SIG-M5 treated with dmso at 0.1 percent for 504 hours (cell line): ENCODE data around the gene POLR2J2.
"Not testable (repeated sequence)": the region's sequence is repeated elsewhere in the genome, so short reads cannot be mapped to it uniquely, and the experiment has no call there.

Experiments used
- DNase-seq: peaks from one replicate; lab custom pipeline; 2025; ENCODE audit not compliant: unreplicated experiment; lab: John Stamatoyannopoulos, UW

The POLR2J2 gene

DNA sequence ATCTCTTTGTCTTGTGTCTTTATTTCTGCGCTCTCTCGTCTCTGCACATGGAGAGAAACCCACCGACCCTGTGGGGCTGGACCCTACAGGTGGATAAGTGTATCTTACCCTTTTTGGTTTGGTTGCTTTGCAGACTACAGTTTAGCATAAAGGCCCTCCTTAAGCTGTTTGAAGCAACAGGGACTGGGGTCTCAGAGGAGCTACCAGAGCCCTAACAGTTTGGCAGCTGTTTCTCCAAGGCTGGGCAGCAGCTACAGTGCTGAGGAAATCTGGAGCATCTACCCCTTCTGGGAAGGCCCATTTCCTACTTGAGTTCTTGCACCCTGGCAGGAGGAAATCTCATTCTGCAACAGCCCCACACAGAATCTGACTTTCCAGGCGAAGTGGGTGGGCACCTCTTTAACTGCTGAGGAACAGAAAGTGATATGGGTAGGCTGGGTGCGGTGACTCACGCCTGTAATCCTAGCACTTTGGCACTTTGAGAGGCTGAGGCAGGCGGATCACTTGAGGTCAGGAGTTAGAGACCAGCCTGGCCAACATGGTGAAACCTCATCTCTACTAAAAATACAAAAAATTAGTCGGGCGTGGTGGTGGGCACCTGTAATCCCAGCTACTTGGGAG lies 2.1 kb upstream of the POLR2J2 start:
- DNase-seq: not testable (repeated sequence)

DNA sequence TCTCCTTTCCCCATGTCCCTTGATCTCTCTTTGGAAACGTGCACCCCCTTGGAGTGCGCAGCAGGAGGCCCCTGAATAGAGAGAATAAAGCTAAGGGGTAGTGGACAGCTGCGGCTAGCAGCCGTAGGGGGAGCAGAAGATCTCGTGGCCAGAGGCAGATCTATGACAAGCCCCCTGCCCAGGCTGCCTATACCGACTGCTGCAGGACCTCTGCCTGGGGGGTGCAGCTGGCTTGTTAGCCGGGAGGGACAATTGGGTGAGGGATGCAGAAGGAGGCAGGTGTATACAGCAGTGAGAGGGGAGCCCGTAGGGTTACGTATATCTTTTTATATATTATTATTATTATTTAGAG lies 469 bp upstream of the POLR2J2 start:
- DNase-seq: not testable (repeated sequence)

DNA sequence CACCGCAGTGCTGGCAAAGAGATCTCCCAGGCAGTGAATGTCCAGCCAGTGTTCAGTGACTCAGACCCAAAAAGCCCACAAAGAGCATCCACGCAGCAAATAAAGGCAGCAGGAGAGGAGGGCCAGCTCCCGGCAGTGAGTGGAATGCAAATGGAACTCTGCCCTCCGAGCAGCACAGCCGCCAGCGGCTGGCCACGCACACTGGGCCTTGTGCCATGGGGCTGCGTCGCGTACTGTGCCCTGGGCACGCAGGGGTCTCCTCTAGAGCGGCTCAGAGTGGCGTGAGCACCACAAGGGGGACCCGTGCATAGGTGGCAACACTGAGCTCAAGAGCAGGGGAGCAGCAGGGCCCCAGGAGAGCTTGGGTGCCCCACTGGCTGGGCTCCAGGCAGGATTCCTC lies 3.9 kb downstream of the POLR2J2 start:
- not testable (repeated sequence) for DNase-seq

DNA sequence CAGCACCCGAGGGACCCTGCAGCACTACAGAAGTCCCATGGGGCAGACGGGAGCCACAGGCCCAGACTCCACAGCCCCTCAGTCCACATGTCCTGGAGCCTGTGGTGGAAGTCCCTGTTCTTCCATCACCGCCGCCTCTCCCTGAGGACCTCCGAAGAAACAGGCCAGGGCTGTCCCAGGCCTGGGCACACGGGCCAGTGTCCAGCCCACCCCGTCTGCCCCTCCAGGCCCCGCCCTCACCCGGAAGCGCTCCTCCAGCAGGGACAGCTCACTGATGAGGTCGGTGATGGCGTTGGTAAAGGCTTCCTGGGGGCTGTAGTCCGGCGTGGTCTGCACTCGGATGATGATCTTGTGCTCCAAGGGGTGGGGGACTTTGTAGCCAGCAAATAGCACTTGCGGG lies 4.6 kb downstream of the POLR2J2 start:
- DNase-seq: not testable (repeated sequence)

DNA sequence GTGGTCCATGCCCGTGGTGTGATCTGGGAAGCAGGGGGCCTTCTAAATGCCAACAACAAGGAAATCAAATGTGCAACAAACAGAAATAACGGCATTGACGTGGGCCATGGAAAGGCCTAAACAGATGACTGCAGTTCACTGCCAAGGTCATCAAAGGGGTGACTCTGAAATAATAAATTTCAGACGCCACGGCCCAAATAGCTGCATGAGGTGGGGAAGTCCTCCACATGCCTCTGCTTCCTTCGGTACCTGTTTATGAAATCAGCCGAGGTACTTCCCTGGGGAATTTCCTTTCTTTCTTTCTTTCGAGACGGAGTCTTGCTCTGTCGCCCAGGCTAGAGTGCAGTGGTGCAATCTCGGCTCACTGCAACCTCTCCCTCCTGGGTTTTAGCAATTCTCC lies 6.7 kb downstream of the POLR2J2 start:
- not testable (repeated sequence) for DNase-seq

DNA sequence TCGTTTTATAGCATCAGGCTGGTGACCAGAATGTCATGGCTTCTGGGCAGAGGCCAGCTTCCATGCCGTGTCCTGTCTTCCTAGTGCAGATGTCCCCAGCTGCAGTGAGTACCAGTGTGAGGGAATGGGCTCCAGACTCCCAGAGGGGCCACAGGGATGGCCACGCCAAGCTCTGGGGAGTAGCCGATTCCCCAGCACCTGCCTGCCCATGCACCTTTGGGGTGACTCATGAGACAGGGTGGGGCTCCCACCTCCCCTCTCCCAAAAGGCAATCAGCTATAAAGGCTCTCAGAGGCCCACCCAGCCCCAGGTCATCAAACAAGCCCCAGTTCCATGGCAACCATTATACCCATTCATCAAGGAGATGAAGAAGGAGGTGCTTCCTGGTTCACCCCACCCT lies 21.5 kb downstream of the POLR2J2 start, which contains the start of gene SPDYE2B:
SPDYE2B (plus strand) TSS at position 396 of the 400 bp plus-strand sequence. CDS start 2,030 bp downstream, outside the sequence.
- not testable (repeated sequence) for DNase-seq

DNA sequence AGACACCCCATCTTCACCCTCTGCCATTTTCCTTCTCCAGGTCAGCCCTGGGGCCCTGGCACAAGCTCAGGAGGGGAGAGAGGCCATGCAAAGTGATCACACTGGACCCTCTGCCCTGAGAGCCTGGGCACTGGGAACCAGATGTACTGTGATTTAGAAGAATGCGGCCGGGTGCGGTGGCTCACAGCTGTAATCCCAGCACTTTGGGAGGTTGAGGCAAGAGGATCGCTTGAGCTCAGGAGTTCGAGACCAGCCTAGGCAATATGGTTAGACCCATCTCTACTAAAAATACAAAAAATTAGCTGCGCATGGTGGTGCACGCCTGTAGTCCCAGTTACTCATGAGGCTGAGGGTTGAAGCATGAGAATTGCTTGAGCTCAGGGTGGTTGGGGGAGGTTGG lies 23.6 kb downstream of the POLR2J2 start:
- not testable (repeated sequence) for DNase-seq

DNA sequence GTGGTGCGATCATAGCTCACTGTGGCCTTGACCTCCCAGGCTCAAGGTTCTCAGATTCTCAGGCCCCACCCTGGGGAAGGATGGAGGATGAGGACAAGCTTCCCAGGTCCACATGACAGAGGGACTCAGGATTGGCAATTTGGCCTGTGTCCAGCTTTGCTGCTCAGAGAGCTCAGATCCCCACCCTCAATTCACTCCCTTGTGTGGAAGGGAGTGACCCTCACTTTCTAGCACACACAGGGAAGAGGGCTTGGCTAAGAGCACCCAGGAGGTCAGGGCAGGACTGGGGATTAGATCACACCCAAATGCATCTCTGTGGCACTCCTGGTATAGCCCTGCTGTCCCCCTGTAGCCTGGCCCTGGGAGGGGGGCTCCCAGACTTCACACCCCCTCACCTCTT lies 28.1 kb downstream of the POLR2J2 start:
- DNase-seq: not testable (repeated sequence)

DNA sequence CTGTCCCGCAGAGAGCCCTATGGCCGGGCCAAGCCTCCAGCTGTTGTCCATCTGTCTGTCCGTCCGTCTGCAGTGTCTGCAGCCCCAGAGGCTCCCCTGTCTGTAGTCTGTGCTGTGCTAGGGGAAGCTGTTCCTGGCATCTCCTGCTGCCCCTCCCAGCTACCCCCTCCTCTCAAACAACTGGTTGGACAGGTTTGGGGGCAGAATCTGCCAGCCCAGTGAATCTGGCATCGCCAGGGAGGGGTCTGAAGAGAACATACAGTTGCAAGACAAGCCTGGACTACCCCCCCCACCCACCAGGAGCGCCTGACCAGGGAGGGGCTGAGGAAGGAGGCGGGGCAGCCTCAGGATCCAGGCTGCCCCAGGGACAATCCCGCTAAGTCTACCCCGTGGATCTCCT lies 28.8 kb downstream of the POLR2J2 start, which contains the start of gene UPK3BL1:
UPK3BL1 (minus strand) TSS at position 101 of the 400 bp plus-strand sequence; CDS start at position 51, 50 bp downstream.
- DNase-seq: not testable (repeated sequence)

DNA sequence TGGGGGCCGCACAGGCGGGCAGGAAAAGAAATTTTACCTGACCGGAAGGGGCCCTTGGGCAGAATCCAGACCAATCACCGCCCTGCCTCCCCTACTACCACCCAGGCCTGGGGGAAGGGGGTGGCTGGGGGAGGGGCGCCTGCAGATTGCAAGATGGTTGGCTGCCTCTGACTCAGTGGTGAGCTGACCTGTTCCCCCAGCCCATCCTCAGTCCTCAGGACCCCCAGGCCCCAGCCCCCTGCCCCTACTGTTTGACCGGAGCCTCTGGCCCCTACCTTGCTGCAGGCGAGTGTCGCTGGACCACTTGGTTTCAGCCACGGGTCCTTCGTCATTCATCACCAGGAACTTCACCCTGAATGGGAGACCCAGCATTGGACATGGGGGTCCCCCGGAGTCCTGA lies 32.6 kb downstream of the POLR2J2 start:
- DNase-seq: not testable (repeated sequence)

DNA sequence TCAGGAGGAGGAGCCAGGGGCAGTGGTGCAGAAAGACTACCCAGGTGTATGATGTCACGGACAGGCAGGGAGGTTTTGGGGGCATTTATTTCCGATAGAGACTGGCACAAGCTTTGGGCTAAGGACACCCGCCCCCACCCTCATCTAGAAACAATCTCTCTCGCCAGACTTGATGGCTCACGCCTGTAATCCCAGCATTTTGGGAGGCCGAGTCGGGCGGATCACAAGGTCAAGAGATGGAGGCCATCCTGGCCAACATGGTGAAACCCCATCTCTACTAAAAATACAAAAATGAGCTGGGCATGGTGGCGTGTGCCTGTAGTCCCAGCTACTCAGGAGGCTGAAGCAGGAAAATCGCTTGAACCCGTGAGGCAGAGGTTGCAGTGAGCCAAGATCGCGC lies 34.5 kb downstream of the POLR2J2 start:
- not testable (repeated sequence) for DNase-seq

DNA sequence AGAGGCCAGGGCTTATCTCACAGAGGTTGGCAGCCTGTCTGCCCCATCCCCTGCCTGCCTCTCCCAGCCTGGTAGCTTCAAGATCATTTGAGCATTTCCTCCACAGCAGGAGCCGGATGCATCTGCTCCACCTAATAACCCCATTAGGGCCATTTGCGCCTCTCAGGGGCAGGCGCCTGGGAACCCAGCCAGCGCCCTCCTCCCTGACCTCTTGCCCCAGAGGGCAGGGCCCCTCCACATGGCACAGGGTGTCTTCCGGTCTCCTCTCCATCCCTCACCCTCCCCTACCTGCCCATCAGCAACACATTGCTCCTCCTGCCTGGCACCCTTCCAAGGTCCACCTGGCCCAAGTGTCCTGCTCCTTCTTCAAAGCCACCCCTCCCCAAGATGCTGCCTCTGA lies 36.1 kb downstream of the POLR2J2 start:
- DNase-seq: not testable (repeated sequence)

DNA sequence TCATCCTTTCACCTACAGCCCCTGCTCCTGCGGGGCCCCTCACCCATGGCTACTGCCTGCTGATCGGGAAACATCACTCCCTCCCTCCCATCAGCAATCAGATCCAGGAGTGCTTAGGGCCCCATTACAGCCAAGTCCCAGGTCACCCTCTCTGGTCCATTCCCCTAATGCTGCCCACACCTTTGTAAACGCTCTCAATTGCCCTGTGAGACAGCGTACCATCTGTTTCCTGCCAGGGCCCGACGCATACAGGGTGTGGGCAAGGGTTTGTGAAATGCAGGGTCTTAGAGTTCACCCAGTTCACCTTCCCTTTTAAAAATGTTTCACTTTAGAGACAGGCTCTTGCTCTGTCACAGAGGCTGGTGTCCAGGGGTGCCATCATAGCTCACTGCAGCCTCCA lies 37.2 kb downstream of the POLR2J2 start:
- not testable (repeated sequence) for DNase-seq

DNA sequence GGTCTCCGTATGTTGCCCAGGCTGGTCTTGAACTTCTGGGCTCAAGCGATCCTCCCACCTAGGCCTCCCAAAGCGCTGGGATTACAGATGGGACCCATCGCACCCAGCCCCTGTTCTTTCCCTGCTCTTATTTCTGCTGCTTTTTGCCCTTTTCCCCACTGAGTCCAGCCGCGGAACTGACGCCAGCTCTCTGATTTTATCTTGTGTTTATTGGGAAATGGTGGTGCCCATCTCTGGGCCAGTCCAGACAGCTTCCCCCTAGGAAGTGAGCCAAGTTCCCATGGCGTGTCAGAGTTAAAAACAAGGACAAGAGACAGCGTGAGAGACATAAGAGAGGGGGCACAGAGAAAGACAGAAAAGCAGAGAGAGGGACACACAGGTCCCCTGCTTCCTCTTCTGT lies 40.8 kb downstream of the POLR2J2 start:
- DNase-seq: not testable (repeated sequence)

DNA sequence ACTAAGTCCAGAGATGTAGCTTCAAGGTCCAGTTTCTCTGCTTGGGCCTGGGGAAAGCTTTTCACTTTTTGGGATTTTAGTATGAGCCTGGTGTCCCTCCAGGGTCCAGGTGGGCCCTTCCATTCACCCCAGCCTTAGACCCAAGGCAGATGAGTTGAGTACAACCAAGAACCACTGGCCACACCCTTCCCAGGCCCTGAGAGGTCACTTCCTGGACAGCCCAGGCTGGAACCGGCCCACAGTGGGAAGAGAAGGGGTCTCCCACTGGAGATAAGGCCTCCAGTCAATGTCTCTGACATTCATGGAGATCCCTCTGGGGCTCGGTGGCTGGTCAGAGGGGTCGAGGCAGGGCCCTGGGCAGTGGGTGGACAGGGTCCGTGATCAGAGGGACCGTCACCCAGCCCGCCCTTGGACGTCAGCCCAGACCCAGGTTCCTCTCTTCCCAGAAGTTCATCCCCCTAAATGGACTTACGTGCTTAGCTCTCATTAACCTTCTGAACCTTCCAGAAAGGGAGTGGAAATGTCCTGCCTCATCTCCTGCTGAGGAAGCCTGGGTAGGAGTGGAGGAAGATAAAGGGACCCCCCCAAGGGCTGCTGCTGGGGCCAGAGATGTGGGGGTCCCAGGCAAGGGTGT lies 44.1 kb downstream of the POLR2J2 start:
- not testable (repeated sequence) for DNase-seq

DNA sequence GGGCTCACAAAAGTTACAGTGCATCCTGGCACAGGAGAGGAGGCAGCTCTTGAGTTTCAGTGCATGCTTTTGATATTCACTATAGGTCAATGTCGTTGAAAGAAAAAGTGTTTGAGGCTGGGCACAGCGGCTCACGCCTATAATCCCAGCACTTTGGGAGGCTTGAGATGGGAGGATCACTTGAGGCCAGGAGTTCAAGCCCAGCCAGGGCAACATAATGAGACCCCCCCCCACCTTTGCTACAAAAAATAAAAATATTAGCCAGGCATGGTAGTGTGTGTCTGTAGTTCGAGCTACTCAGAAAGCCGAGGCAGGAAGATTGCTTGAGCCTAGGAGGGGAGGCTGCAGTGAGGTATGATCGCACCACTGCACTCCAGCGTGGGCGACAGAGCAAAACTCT lies 53.3 kb downstream of the POLR2J2 start:
- not testable (repeated sequence) for DNase-seq

DNA sequence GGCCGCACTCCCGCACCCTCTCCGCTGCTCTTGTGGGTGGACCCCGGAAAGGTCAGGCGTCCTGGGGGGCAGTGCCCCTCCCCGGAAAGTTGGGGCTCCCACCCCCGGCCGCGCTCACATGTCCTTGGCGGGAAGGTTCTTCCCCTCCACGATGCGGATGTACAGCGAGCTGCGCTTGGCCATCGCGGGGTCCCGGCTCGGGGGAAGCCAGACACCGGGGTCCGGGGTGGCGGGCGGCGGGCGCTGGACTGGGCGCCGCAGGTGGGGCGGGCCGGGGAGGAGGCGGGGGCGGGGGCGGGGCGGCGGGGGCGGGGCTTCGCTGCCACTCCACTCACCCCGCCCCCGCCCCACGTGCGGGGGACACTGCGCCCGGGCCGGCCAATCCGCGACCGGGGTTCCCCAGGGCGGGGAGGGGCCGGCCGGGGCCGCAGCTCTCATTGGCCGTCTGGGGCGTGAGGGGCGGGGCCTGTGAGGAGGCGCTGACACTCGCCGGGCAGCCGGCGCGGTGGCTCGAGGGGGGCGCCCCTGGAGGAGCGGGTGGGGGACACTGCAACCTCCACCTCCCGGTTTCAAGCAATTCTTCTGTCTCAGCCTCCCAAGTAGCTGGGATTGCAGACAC lies 54.8 kb downstream of the POLR2J2 start, which contains the start of gene RASA4:
RASA4 (minus strand) TSS at position 250 of the 619 bp plus-strand sequence; CDS start at position 183, 67 bp downstream.
- DNase-seq: not testable (repeated sequence)
